Calu3 (cell line): ENCODE data around the gene LMOD2. TPM values are rescaled to one million over a fixed set of nuclear protein-coding genes. Genes with fewer than 3 reads are reported as not detected.

Experiments
- Bru-seq: library from RNA; stranded (reverse); fragments of 400-500 nt; gene quantifications from one replicate; lab custom pipeline; 2021; lab: Mats Ljungman, UMichigan
- BruChase-seq, 2 experiments: library from RNA; stranded (reverse); fragments of 400-500 nt; gene quantifications; one replicate each; lab custom pipeline; 2021; lab: Mats Ljungman, UMichigan
- BruUV-seq: library from RNA; stranded (reverse); fragments of 400-500 nt; replicated peaks from 2 replicates; lab custom pipeline; 2021; lab: Mats Ljungman, UMichigan
- CTCF ChIA-PET: fragments of 300-600 bp; sonication (Branson Sonifier 250); formaldehyde crosslinking; loops from one replicate; lab custom pipeline; 2022; ENCODE audit warnings: antibody characterized with exemption; lab: Charles Lee
- DNase-seq: peaks from one replicate; pipeline ENCODE4 v3.0.0; 2022
- H3K27ac Mint-ChIP-seq: one replicate; pipeline ENCODE4 v1.8.0; 2022; ENCODE audit warnings: mixed read lengths; ENCODE audit not compliant: unreplicated experiment
- H3K27me3 Mint-ChIP-seq: one replicate; pipeline ENCODE4 v1.8.0; 2022; ENCODE audit warnings: mixed read lengths; ENCODE audit not compliant: unreplicated experiment
- H3K36me3 Mint-ChIP-seq: one replicate; pipeline ENCODE4 v1.8.0; 2022; ENCODE audit warnings: mild to moderate bottlenecking, moderate library complexity, mixed read lengths; ENCODE audit not compliant: insufficient read depth, unreplicated experiment
- H3K4me1 Mint-ChIP-seq: one replicate; pipeline ENCODE4 v1.8.0; 2022; ENCODE audit warnings: mild to moderate bottlenecking, low read depth, mixed read lengths; ENCODE audit not compliant: unreplicated experiment
- H3K4me3 Mint-ChIP-seq: one replicate; pipeline ENCODE4 v1.8.0; 2022; ENCODE audit warnings: mild to moderate bottlenecking, low read depth, moderate library complexity, mixed read lengths; ENCODE audit not compliant: unreplicated experiment
- H3K9me3 Mint-ChIP-seq: one replicate; pipeline ENCODE4 v1.8.0; 2022; ENCODE audit warnings: low read depth, mixed read lengths; ENCODE audit not compliant: unreplicated experiment
- CTCF ChIP-seq: fragments of 200-600 bp; IDR thresholded peaks from one replicate; pipeline ENCODE4 v1.8.0; 2022; ENCODE audit warnings: antibody characterized with exemption; ENCODE audit not compliant: unreplicated experiment
- intact Hi-C: fragments of 100-400 bp; cut with micrococcal nuclease; formaldehyde crosslinking; loops from one replicate; pipeline ENCODE4 v1.10.0; 2022; ENCODE audit not compliant: unreplicated experiment
- long read RNA-seq: library from polyadenylated mRNA; stranded (forward); transcript quantifications from one replicate; pipeline ENCODE4 v2.0.0, GENCODE V29; 2022
- total RNA-seq: library from RNA; stranded (reverse); gene quantifications from 2 replicates; pipeline ENCODE4 v1.2.3, GENCODE V29; 2022

LMOD2 gene, protein sequence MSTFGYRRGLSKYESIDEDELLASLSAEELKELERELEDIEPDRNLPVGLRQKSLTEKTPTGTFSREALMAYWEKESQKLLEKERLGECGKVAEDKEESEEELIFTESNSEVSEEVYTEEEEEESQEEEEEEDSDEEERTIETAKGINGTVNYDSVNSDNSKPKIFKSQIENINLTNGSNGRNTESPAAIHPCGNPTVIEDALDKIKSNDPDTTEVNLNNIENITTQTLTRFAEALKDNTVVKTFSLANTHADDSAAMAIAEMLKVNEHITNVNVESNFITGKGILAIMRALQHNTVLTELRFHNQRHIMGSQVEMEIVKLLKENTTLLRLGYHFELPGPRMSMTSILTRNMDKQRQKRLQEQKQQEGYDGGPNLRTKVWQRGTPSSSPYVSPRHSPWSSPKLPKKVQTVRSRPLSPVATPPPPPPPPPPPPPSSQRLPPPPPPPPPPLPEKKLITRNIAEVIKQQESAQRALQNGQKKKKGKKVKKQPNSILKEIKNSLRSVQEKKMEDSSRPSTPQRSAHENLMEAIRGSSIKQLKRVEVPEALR
- total RNA-seq, result not detected in 2 replicates
- not detected for Bru-seq, nascent RNA
- BruChase-seq, experiment 1, labeled RNA remaining after a 6-hour chase, result not detected
- BruChase-seq, experiment 2, labeled RNA remaining after a 2-hour chase, result not detected
- long read RNA-seq, result 0 reads

- Mint-ChIP-seq H3K4me3 (no peak within 1 kb of the TSS), H3K4me1 (no peaks in the 10 kb centered on the region), H3K27ac (no peak within 1 kb of the TSS), H3K36me3 (no peaks in the 10 kb centered on the region), H3K9me3 (no peaks in the 10 kb centered on the region), H3K27me3 (peaks cover 22% of the 10 kb centered on the region)
- no TSS peak for BruUV-seq
- CTCF ChIA-PET, result no interaction called here
- no peak for DNase-seq
- intact Hi-C loops, result no loop called here
- no peak for TF ChIP-seq CTCF
Measured at GRCh38 chr7:123655614-123656013, at the start of gene LMOD2. Gene LMOD2, plus strand, starts transcription at chr7:123655866. Its CDS starts 98 bp downstream, at chr7:123655964.

GRCh38 chr7:123607423-123607975 lies 48.2 kb upstream of the LMOD2 start:
- Mint-ChIP-seq H3K27ac (no peak overlapping the region), H3K36me3 (no peaks in the 10 kb centered on the region), H3K4me3 (no peak overlapping the region), H3K4me1 (peaks cover 15% of the 10 kb centered on the region), H3K9me3 (no peaks in the 10 kb centered on the region), H3K27me3 (no peaks in the 10 kb centered on the region)
- intact Hi-C loops, result no loop called here
- CTCF ChIA-PET, result no interaction called here
- no TSS peak for BruUV-seq
- no peak for DNase-seq
- no peak for TF ChIP-seq CTCF

DNA sequence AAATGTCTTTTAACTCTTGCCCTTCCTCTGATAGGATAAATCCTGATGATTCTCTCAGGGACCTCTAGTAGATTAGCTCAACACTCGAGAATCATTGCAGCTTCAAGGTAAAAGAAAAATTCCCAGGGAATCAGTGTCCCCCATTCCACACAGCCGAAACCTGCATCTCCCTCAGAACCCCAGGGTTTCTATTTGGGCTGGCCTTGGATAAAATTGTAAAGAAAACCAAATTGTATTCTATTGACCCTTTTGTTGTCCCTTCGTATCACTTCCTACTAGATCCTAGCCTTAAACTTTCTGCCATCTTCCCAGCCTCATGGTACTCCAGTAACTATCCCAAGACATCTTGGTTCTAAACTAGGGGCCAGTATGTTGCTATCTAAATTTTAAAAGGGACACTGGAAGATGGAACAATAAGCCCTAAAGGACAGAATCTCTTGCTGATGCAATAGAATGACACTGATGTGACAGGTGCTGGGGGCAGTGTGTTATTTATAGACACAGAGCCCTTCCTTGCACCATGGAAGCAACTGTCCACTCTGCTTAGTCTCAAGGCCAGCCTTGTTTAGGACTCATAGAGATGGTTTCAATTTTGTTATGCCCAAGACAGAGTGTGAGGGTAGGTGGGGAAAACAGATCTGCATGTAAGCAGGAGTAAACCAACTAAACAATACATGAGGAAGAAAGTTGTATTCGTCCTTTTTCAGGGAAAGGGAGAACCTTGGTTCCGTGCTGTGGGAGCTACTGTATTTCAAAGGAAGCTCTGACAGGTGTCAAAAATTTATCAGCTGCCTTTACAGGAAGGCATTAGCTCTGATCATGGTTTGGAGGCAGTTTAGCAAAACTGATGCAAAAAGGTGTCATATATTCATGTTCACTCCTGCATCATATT lies 46.4 kb upstream of the LMOD2 start:
- DNase-seq, result no peak
- H3K4me3 Mint-ChIP-seq, result no peak overlapping the region
- no peak for TF ChIP-seq CTCF
- no TSS peak for BruUV-seq
- CTCF ChIA-PET, result interaction anchor here (0.6 kb wide), 1 partner anchor 1286 kb away, joined by 7 read pairs; no protein-coding TSS in a partner anchor
- H3K36me3 Mint-ChIP-seq, result no peaks in the 10 kb centered on the region
- intact Hi-C loops, result no loop called here
- no peak overlapping the region for H3K27ac Mint-ChIP-seq
- H3K27me3 Mint-ChIP-seq, result no peaks in the 10 kb centered on the region
- H3K4me1 Mint-ChIP-seq, result peaks cover 7% of the 10 kb centered on the region
- no peaks in the 10 kb centered on the region for H3K9me3 Mint-ChIP-seq

- Mint-ChIP-seq H3K4me1 (peaks cover 1% of the 10 kb centered on the region), H3K36me3 (no peaks in the 10 kb centered on the region), H3K4me3 (no peak overlapping the region), H3K9me3 (no peaks in the 10 kb centered on the region), H3K27ac (no peak overlapping the region), H3K27me3 (no peaks in the 10 kb centered on the region)
- intact Hi-C loops, result no loop called here
- no TSS peak for BruUV-seq
- DNase-seq, result no peak
- CTCF ChIA-PET, result no interaction called here
- TF ChIP-seq CTCF, result no peak
Measured at GRCh38 chr7:123609883-123610239, 45.8 kb upstream of the LMOD2 start.
